ENCODE data around the gene AOC2. TPM values are rescaled to one million over a fixed set of nuclear protein-coding genes. Genes with fewer than 3 reads are reported as not detected.
"Not testable (repeated sequence)": the region's sequence is repeated elsewhere in the genome, so short reads cannot be mapped to it uniquely, and the experiment has no call there.

Gene AOC2
- total RNA-seq, 1 donor, result 0.72 TPM

DNA sequence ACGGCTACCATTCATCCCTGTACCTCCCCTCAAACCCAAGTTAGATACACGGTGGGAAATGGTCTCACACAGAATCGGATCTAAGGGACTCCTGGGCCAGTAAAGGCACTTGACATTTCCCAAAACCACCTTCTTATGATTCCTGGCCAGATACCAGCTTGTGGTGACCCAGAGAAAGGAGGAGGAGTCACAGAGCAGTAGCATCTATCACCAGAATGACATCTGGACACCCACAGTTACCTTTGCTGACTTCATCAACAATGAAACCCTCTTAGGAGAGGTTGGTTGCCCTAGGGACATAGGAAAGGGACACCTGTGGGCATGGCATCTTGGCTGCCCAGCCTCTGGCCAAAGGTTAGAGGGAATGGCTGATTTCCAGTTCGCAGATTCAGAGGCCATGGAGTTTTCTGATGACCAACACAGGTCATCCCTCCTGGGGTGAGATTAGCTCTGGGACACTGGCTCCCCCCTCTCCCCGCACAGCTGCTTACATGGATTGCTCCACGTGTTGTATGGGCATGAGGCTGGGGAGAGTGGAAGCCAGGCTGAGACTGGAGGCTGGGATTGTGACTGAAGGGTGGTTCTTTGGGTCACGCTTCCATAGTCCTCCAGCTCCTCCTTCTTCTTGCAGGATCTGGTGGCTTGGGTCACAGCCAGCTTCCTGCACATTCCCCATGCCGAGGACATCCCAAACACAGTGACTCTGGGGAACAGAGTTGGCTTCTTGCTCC lies 5.2 kb downstream of the AOC2 start:
- TF ChIP-seq, protein P1, sequence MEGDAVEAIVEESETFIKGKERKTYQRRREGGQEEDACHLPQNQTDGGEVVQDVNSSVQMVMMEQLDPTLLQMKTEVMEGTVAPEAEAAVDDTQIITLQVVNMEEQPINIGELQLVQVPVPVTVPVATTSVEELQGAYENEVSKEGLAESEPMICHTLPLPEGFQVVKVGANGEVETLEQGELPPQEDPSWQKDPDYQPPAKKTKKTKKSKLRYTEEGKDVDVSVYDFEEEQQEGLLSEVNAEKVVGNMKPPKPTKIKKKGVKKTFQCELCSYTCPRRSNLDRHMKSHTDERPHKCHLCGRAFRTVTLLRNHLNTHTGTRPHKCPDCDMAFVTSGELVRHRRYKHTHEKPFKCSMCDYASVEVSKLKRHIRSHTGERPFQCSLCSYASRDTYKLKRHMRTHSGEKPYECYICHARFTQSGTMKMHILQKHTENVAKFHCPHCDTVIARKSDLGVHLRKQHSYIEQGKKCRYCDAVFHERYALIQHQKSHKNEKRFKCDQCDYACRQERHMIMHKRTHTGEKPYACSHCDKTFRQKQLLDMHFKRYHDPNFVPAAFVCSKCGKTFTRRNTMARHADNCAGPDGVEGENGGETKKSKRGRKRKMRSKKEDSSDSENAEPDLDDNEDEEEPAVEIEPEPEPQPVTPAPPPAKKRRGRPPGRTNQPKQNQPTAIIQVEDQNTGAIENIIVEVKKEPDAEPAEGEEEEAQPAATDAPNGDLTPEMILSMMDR (IDR thresholded peaks at IDR 0.05; ENCODE audit: insufficient read depth, low read length), result no peak
- no peak for DNase-seq (ENCODE audit: low read depth)
- no peak overlapping the region for H3K4me3 ChIP-seq (ENCODE audit: low read depth, low read length)

DNA sequence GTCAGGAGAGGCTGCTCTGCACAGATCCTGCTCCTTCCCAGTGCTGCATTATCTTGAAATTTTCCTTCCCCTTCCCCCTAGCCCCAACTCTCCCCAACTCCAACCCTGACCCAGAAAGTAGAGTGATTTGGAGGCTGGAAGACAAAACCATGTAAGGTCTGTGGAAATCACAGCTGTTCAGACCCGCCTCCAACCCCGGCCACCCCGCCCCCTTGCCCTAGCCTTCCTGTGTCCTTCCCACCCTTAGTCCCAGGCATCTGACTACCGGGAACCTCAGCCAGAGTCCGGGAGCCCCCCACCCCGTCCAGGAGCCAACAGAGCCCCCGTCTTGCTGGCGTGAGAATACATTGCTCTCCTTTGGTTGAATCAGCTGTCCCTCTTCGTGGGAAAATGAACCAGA lies 6.6 kb downstream of the AOC2 start, which contains the start of gene AOC3:
AOC3 (plus strand) TSS at position 246 of the 400 bp plus-strand sequence; CDS start at position 391, 145 bp downstream.
- TF ChIP-seq, protein P1 (IDR thresholded peaks at IDR 0.05; ENCODE audit: insufficient read depth, low read length), result no peak
- no peak for DNase-seq (ENCODE audit: low read depth)
- H3K4me3 ChIP-seq (ENCODE audit: low read depth, low read length), result no peak within 1 kb of the TSS

DNA sequence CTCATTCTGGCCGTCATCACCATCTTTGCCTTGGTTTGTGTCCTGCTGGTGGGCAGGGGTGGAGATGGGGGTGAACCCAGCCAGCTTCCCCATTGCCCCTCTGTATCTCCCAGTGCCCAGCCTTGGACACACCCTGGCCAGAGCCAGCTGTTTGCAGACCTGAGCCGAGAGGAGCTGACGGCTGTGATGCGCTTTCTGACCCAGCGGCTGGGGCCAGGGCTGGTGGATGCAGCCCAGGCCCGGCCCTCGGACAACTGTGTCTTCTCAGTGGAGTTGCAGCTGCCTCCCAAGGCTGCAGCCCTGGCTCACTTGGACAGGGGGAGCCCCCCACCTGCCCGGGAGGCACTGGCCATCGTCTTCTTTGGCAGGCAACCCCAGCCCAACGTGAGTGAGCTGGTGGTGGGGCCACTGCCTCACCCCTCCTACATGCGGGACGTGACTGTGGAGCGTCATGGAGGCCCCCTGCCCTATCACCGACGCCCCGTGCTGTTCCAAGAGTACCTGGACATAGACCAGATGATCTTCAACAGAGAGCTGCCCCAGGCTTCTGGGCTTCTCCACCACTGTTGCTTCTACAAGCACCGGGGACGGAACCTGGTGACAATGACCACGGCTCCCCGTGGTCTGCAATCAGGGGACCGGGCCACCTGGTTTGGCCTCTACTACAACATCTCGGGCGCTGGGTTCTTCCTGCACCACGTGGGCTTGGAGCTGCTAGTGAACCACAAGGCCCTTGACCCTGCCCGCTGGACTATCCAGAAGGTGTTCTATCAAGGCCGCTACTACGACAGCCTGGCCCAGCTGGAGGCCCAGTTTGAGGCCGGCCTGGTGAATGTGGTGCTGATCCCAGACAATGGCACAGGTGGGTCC lies 7.2 kb downstream of the AOC2 start:
- not testable (repeated sequence) for H3K4me3 ChIP-seq (ENCODE audit: low read depth, low read length); DNase-seq (ENCODE audit: low read depth)

DNA sequence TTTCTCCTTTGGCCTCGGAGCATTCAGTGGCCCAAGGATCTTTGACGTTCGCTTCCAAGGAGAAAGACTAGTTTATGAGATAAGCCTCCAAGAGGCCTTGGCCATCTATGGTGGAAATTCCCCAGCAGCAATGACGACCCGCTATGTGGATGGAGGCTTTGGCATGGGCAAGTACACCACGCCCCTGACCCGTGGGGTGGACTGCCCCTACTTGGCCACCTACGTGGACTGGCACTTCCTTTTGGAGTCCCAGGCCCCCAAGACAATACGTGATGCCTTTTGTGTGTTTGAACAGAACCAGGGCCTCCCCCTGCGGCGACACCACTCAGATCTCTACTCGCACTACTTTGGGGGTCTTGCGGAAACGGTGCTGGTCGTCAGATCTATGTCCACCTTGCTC lies 8.0 kb downstream of the AOC2 start:
- TF ChIP-seq, protein P1 (IDR thresholded peaks at IDR 0.05; ENCODE audit: insufficient read depth, low read length), result no peak
- no peak for DNase-seq (ENCODE audit: low read depth)
- no peak overlapping the region for H3K4me3 ChIP-seq (ENCODE audit: low read depth, low read length)

DNA sequence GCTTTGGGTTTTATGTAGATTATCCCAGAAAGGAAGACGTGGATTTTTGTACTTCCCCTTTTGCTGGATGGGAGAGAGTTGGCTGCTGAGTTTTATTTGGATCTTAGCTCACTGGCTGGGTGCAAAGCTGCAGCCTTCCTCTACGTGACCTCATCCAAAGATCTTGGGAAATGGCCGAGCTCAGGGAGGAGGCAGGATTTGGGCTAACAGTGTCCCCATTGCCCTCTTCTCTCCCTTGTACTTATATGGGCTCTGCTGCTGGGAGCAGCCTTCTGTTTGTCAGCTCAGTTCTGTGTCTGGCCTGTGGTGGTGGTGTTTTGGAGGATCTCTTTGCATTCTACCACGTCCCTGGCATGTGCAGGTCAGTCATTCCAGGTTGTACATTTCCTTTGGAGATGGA lies 8.6 kb downstream of the AOC2 start:
- TF ChIP-seq, protein P1 (IDR thresholded peaks at IDR 0.05; ENCODE audit: insufficient read depth, low read length), result no peak
- H3K4me3 ChIP-seq (ENCODE audit: low read depth, low read length), result no peak overlapping the region
- no peak for DNase-seq (ENCODE audit: low read depth)

DNA sequence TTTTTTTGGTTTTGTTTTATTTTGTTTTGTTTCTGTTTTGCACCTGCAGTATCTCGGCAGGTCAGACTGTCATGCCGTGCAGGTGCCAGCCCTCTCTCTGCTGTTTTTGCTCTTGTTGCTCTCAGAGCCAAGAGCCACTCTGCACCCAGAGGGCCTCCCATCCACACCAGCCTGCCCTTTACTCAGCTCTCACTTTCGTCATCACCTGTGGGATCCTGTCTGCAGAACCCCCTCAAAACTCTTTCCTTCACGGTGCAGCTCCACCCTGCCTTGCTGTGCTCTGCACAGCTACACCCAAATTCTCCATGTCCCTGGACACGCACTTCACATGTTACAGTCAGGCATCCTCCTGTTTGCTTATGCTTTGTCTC lies 9.2 kb downstream of the AOC2 start:
- no peak overlapping the region for H3K4me3 ChIP-seq (ENCODE audit: low read depth, low read length)
- DNase-seq (ENCODE audit: low read depth), result no peak
- TF ChIP-seq, protein P1 (IDR thresholded peaks at IDR 0.05; ENCODE audit: insufficient read depth, low read length), result no peak

All from fibroblast of the aortic adventitia (primary cell).